Stimulated activated CD8-positive, alpha-beta memory T cell treated with anti-CD3 and anti-CD28 coated beads, Interleukin-7, amount 100 ng/mL, for 4 hours (primary cell): Measurements from ENCODE around the gene RTP3.

Experiments
- DNase-seq, 2 donors: peaks; one replicate each; pipeline ENCODE4 v3.0.0-alpha.2; 2020; ENCODE audit warnings: low read depth in 2 of 2

RTP3 gene

DNA sequence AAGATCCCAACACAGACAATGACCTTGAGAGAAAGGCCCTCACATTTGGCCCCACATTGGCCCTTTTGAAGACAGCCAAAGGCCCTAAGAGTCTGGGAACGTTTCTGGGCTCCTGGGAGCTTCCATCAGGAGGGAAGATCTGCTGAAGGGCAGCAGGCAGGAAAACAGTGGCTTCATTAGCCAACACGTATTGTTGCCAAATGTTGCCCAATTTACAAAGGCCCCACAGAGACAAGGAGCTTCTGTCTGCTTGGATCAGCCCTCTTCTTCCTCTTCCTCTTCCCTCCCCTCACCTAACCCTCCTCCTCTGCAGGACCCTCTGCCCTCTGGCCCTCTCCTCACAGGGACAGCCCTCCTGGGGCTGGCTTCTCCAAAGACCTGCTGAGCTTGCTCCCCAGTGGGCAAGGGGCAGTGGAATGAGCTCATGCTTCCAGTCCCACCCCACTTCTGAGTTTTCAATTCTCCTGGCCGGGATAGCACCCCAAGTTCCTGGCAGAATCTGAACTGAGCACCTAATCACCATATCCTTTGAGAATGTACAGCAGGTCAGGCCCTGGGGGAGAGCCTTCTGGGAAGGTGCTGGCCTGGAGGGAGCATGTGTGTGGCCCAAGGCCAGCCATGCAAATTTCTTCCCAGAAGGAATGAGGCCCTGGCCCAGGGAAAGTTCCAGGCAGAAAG lies 28.0 kb upstream of the RTP3 start:
- no peak for DNase-seq

DNA sequence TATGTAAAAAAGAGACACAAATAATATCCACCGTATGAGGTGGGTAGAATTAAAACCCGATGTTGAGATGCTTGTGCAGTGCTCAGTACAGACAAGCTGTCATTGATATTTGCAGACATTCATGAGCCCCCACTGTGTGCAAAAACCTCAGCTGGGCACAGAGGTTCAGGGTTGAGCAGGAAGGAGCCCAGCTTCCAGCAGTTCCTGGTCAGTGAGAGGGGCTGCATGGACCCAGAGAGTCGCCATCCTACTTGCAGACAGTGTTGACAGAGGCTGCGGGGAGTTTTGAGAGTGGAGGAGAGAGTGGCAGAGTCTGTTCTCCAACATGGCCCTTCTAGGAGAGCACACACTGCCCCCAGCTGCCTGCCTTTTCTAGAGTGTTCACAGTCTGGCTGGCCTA lies 26.9 kb upstream of the RTP3 start:
- DNase-seq: no peak

DNA sequence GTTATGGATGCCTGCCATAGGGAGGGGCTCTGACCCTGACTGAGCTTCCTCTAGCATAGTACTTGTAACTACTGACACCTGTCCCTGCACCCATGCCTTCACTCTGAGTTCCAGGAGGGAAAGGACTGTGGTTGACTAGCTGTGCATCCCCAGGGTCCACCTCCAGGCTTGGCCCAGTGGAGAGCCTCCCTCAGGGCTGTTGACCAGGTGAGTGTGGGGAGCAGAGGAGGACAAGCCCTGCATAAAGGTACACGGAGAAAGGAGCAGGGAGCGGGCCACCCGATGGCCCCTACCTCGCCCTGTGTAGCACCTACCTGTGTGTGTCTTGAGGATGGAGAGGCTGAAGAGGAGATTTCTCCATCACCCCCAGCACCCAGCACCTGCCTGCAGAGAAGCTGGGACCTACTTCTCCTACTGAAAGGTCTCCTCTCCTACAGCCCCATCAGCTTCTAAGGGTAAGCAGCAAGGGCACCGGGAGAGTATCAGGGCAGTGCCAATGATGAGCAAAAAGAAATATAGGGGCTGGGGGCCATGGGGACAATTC lies 26.3 kb upstream of the RTP3 start:
- DNase-seq: no peak

DNA sequence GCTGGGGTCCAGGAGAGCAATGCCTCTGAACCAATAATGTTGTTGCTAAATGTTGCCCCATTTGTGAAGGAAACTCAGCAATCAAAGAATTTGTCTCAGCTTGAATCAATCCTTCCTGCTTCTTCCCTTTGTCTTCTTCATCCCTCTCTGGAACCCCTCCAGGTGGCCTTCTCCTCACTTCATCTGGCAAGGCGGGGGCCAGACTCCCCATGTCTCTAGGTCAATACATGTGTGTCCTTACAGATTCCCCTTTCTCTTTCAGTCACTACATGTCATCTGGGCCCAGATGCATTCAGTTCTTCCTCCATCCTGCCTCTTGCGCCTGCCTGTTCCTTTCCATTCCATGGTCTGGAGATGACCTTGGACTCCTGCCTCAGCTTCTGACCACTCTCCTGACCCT lies 25.0 kb upstream of the RTP3 start:
- DNase-seq: no peak

DNA sequence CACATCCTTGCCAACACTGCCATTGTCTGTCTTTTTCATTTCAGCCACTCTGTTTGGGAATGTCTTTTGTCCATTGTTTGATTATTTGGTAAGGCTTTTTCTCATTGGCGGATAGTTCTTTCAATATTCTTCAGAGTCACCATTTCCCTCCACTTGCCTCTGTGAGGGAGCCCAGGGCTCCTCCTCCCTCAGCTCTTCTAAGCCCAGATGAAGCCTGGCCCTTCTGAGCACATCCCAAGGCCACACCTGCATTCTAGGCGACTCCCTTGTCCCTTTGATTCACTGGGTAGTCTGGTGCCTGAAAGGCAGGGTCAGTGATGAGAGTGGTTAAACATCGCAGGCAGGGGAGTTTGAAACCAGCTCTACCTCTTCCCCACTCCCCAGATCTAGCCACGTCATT lies 20.6 kb upstream of the RTP3 start:
- no peak for DNase-seq

DNA sequence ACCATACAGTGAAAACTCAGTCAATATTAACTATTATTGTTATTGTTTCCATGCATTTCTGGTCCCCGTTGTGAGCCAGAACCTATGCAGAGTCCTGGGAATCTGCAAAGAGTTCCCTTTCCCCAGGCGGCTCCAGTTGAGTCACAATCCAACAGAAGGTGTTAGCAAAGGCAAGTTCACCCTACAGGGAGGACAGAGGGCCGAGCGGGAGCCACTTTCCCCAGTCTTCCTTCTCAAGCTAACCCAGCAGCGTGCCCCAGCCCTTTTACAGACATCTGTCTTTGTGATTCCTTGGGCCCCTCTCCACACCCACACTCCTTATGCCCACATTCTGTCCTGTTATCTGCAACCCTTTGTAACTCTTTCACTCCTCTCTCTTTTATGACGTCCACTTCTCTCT lies 20.0 kb upstream of the RTP3 start:
- DNase-seq: no peak

DNA sequence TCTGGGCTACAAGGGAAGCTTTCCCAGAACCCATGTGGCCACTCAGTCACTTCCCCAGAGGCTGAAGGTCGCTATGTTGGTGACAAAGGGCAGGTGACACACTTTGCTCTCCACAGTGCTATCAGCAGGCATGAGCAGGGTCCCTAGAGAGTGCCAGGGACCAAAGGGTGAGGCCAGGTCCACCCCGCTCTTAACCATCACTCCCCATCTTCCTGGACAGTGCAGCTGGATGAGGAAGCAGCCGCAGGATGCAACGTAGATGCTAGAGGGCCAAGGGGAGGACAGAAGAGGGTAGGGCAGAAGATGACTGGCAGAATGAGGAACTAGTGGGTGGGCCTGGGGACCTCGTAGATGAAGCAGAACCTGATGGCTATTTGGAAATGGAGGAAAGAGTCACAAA lies 19.4 kb upstream of the RTP3 start:
- no peak for DNase-seq

DNA sequence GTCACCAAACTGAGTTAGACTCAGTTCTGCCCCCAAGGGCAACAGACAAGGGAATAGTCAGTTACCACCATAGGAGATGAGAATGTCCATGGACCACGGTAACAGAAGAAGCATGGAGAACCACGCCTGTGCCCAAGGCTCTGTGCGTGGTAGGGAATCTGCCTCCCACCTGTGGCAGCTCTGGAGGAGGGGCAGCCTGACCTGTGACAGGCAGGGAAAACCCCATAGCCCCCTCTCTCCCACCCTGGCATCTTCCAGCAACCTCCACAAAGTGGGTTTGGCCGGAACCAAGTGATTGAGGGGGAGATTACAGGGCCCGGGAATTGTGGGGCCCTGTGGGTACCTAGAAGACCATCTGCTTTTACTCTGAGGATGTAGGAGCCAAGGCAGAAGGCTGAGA lies 18.8 kb upstream of the RTP3 start:
- no peak for DNase-seq

DNA sequence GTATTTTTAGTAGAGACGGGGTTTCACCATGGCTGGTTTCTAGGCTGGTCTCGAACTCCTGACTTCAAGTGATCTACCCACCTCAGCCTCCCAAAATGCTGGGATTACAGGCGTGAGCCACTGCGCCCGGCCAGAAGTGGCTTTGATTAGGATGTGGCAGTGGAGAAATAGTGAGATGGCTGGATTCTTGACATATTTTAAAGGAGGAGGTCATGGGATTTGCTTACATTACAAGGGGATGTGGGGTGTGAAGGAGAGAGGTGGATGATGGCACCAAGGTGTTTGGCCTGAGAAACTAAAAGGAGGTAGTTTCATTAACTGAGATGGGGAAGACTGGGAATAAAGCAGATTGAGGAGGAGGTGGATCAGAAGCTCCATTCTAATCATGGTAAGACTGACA lies 18.1 kb upstream of the RTP3 start:
- DNase-seq: no peak

DNA sequence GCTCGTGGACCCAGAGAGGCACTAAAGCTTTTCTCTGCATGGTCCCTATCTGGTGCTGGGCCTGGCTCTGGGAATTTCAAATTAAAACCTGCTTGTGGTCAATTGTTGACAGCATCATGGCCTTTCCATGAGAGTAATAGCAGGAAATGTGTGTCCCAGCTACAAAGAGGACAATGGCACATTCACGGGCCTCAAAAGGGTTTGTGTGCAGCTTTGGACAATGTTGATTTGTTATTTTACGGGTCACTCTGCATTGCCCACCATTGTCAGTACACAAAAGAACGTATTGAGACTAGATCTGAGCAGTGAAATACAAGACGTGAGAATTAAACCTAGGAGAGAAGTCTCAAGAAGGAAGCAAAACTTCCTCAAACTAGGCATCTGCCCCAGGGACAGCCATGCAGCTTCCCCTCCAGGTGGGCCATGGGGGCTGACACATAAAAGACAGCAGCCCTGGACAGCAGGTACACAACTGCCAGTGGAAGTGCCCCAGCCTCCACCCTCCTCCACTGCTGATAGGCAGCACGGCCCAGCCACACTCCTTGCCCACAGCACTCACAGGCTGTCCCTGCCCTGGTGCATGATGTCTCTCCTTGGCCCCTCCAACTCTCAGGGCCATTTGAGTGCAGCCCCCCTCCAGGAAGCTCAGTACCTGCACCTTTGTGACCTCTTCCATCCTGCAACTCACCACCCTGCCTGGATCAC lies 17.1 kb upstream of the RTP3 start:
- no peak for DNase-seq

DNA sequence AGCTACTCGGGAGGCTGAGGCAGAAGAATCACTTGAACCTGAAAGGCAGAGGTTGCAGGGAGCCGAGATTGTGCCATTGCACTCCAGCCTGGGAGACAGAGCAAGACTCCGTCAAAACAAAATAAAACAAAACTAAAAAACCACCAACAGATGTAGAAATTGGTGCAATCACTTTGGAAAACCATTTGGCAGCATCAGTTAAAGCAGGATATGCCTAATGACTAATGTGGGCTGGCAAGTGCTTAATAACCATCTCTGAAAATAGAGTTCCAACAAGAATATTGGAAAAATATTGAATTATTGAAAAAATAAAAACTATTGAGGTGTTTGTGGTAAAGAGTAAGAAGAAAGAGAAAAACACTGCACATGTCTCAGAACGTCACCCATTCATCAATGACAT lies 16.1 kb upstream of the RTP3 start:
- DNase-seq: no peak

DNA sequence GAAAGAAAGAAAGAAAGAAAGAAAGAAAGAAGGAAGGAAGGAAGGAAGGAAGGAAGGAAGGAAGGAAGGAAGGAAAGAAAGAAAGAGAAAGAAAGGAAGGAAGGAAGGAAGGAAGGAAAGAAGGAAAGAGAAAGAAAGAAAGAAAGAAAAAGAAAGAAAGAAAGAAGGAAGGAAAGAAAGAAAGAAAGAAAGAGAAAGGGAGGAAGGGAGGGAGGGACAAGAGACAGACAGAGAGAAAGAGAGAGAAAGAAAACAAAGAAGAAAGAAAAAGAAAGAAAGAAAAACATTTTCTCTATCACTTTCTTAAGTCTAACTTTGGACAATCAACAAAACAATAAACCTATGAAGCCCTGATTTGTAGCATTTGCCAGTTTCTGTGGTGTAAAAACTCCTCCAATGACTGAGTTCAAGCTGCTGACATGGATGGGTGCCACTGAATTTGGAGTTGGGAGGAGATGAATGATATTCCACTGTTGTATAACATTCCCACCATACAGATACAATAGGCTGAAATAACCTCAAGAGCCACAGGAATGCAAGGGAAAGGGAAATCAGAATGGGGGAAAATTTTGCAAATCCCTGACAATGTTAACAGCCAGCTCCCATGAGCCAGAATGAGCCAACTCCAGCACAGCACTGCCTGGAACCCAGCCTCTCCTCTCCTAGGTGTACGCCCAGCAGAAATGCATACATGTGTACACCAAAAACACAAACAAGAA lies 15.0 kb upstream of the RTP3 start:
- no peak for DNase-seq

DNA sequence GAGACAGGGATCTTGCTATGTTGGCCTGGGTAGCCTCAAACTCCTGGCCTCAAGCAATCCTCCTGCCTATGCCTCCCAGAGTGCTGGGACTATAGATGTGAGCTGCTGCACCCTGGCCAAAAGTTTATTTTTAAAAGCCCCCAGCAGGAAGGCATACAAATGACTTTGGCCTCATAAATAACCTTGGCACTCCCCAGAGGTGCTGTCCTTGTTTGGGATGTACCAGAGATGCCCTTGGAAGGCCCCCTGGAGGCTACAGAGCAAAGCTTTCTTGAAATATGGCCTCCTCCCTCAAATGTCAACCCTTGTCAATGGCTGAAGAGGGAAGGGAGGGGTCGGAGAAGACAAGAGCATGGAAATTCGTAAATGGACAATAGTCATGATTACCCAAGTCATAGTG lies 14.0 kb upstream of the RTP3 start:
- no peak for DNase-seq

DNA sequence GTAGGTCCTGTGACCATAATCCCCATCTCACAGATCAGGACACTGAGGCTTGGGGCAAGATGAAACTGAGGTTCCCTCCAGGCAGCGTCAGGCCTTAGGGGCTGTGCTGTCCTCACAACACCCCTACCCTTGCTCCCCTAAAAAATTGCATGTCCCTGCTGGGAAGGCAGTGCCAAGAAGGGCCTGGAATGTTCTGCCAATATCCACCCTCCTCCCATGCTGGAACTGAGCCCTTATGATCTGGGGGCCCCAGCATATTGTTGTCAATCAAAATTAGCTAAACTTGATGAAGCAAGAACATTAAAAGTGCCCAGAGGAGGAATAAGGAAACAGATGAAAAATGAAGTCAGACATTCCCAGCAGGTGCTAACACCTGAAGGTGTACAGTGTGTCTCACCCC lies 13.4 kb upstream of the RTP3 start:
- no peak for DNase-seq

DNA sequence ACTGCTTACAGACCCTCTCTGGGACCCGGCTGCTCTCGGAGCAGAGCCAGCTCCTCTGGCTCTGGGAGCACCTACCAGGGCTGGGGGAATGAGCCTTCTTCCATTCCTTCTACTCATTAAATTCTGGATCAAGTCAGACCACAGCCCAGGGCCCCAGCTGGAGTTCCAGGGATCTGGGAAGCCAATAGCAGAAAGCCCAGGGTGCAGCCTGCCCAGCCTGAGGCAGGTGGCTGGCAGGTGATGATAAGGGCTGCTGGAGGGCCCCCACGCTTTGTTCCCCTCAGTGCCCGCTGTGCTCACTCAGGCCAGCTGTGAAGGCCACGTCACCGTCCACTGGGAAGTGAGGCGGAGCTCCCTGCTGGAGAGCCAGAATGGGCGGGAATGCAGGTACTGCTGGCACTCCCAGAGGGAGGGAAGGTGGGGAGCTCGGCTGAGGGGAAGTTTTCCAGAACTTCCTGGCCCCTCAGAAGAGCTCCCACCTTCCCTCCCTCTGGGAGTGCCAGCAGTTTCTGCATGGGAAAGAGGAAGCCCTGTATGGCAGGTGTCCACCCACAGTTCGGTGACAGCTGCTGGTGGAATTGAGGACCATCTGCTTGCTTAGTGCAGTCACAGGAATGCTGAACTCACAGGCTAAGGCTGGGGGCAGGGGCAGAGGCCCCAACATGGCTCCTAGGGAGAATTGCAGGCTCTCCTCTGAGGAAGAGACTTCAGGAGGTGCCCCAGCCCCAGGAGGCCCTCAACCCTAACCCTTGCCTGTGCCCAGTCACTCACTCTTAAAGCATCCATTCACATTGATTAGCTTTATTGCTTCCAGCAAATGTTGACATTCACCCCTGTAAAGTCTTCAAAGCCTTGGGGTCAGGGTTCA lies 12.6 kb upstream of the RTP3 start:
- DNase-seq: no peak

DNA sequence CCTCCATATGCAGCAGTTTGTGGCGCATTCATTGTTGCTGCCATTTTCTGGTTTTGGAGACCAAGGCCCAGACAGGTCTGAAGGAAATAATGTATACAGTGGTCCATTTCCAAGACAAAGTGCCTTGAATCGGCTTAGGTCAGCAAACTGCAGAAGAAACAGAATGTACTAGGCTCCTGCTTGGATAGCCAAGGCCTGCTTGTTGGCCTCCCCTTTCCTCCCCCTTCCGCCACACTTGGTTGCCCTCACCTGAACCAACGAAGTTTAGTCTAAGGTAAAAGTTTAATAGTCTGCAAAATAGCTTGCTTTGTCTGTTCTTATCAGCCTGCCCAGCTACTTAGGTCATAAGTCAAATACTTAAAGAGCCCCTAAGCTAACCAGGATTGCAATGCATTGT lies 12.0 kb upstream of the RTP3 start:
- no peak for DNase-seq

DNA sequence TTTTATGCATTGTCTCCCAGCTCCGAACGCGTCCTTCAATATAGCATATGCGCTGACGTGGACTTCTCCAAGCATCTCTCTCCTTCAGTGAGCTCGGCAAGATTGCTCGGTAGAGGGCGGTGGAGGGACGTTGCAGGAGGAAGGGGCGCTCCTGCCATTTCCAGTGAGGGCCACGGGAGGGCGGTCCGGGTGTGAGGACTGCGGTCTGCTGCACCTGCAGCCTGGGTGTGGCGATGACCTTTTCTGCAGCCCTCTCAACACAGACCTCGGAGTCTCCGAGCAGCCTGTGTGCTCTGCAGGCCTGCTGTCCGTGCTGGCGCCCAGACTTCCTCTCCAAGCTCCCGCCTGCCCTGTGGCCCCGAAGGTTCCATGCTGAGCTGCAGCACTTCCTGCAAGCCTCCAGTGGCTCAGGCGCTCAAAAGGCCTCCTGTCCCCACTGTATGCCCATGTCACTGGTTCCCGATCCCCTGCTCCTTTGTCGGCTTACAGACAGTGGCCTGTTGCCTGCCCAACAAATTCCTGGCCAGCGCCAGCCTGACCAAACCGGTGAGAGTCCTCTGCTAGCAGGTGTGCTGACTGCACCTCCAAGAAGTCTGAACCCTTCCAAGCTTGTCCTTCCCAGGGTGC lies 8.9 kb upstream of the RTP3 start:
- DNase-seq: peak; percentile 80 to 85

DNA sequence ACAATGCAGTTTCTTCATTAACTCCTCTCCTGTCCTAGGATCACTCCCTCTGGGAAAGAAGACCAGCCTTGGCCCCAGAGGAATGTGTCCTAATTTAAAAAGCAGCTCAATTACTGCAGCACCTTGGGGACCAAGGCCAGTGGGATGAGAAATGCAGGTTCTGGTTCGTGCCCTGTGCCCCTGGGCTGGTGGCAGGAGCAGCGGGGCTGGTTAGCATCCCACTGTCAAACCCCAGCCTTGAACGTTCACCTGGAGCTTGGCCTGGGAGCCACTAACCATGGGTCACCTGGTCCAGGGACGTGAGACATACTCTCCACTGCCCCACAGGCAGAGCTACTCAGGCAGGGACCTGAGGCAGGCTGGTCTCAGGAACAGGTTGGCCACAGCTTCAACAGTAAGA lies 8.4 kb upstream of the RTP3 start:
- no peak for DNase-seq

DNA sequence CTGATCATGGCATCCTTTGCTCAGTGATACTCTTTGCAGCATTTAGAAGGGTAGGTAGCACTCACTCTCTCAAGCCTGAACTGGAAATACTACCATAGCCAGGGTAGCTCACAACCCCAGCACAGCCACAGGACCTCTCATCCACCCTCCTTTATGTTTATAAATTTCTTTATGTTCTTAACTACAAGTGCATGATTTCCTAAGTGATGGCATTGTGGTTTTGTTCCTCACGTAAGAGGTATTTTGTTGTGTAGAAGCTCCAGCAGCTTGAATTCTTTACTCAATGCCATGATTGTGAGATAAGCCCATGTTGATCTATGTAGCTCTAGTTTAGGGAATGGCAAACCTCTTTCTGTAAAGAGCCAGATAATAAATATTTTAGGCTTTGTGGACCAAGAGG lies 7.9 kb upstream of the RTP3 start:
- DNase-seq: no peak

DNA sequence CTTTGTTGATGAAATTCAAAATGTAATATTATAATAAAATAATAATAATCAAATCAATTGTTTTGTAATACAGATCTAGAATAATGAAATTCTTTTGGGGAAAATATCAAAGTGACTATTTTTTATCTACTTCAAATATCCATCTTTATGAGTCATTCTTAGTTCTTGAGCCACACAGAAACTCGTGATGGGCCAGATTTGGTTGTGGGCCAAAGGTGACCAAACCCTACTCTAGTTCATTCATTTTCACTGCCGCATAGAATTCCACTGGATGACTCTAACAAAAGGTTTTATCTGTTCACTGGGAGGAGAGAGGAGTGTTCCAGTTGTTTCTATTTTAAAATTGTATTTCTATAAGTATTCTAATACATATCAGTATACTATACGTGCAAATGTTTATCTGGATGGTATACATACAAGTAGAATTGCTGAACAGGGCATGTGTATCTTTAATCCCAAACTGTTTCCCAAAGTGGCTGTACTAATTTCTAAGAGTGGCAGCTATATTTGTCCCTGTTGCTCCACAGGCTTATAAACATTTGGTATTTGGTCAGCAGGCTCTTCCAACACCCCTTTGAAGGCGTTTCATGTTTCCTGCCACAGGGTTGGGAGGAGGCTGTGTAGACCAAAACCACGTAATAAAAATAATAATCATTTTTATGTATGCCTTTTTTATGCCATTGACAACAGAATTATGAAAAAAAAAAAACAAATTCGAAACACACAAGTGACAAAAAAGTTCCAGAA lies 7.3 kb upstream of the RTP3 start:
- no peak for DNase-seq
